Mammary epithelial cell (primary cell): ENCODE data around the gene CALML3.

Source experiments
- CTCF ChIP-seq, 2 donors: IDR thresholded peaks in 1 of 2; conservative IDR thresholded peaks in 1 of 2; 2 replicates each; pipeline ENCODE4 v1.5.1; 2011 to 2012; ENCODE audit warnings: inconsistent platforms in 2 of 2, low read length in 2 of 2, mild to moderate bottlenecking in 2 of 2, control low read depth in 1 of 2, low read depth in 1 of 2; ENCODE audit not compliant: insufficient read depth in 1 of 2; ENCODE audit errors: extremely low read depth in 1 of 2
- EZH2 ChIP-seq: IDR thresholded peaks from 2 replicates; pipeline ENCODE4 v1.6.1; 2012; ENCODE audit warnings: low read length, inconsistent platforms, borderline replicate concordance

GRCh38 chr10:5538446-5538845 is 13.7 kb downstream of the CALML3 start:
- no peak for TF ChIP-seq CTCF (conservative IDR thresholded peaks at IDR 0.05 in 1 of 2, IDR thresholded peaks at IDR 0.05 in 1 of 2; ENCODE audit: extremely low read depth in 1 of 2, insufficient read depth in 1 of 2, low read depth in 1 of 2, low read length in 2 of 2)
- TF ChIP-seq EZH2: no peak
